GM23338 (cell line): ENCODE results near the gene OR1A1. TPM values are rescaled to one million over a fixed set of nuclear protein-coding genes. Genes with fewer than 3 reads are reported as not detected.

Source experiments
- ATAC-seq: fragments of 200-7000 bp; cut with Tn5 transposase; 3 replicates; pipeline ENCODE4 v1.9.1; 2020
- DNase-seq: peaks from one replicate; pipeline ENCODE4 v3.0.0-alpha.2; 2015; ENCODE audit warnings: low spot score
- H2AFZ ChIP-seq: fragments of 200-600 bp; sonication (generic); 2 replicates; pipeline ENCODE4 v1.8.0; 2016; ENCODE audit warnings: antibody characterized with exemption, mild to moderate bottlenecking, moderate library complexity
- H3F3A ChIP-seq: fragments of 200-600 bp; sonication (generic); replicated peaks from 2 replicates; pipeline ENCODE4 v1.8.0; 2017; ENCODE audit warnings: antibody characterized with exemption, mixed run types, low read depth
- H3K27ac ChIP-seq: fragments of 200-600 bp; sonication (generic); 2 replicates; pipeline ENCODE4 v1.6.1; 2016; ENCODE audit warnings: low read depth
- H3K27me3 ChIP-seq: fragments of 200-600 bp; sonication (generic); 2 replicates; pipeline ENCODE4 v1.8.0; 2016; ENCODE audit warnings: mild to moderate bottlenecking, mixed run types, moderate library complexity; ENCODE audit not compliant: insufficient read depth
- H3K36me3 ChIP-seq: fragments of 200-600 bp; sonication (generic); 2 replicates; pipeline ENCODE4 v1.8.0; 2016; ENCODE audit warnings: mild to moderate bottlenecking; ENCODE audit not compliant: insufficient read depth
- H3K4me1 ChIP-seq: fragments of 200-600 bp; sonication (generic); 2 replicates; pipeline ENCODE4 v1.8.0; 2016; ENCODE audit warnings: mild to moderate bottlenecking, moderate library complexity; ENCODE audit not compliant: insufficient read depth
- H3K4me2 ChIP-seq: fragments of 200-600 bp; sonication (generic); 2 replicates; pipeline ENCODE4 v1.7.1; 2017; ENCODE audit warnings: mixed run types
- H3K4me3 ChIP-seq: fragments of 200-600 bp; sonication (generic); 2 replicates; pipeline ENCODE4 v1.6.1; 2016; ENCODE audit warnings: mixed run types
- H3K79me2 ChIP-seq: fragments of 200-600 bp; sonication (generic); replicated peaks from 2 replicates; pipeline ENCODE4 v1.8.0; 2017; ENCODE audit warnings: mild to moderate bottlenecking; ENCODE audit not compliant: insufficient read depth
- H3K9me2 ChIP-seq: fragments of 200-600 bp; sonication (generic); 2 replicates; pipeline ENCODE4 v1.8.0; 2017; ENCODE audit not compliant: insufficient read depth
- H4K20me1 ChIP-seq: fragments of 200-600 bp; sonication (generic); replicated peaks from 2 replicates; pipeline ENCODE4 v1.8.0; 2017; ENCODE audit warnings: mild to moderate bottlenecking; ENCODE audit not compliant: insufficient read depth
- H3K27ac Mint-ChIP-seq: 2 replicates; pipeline ENCODE4 v1.8.0; 2020; ENCODE audit warnings: inconsistent platforms, mild to moderate bottlenecking, moderate library complexity, mixed read lengths
- H3K27me3 Mint-ChIP-seq: 3 replicates; pipeline ENCODE4 v1.8.0; 2022; ENCODE audit warnings: low read depth, mild to moderate bottlenecking, moderate library complexity, mixed read lengths, inconsistent platforms; ENCODE audit not compliant: insufficient read depth, poor library complexity
- H3K36me3 Mint-ChIP-seq: 3 replicates; pipeline ENCODE4 v1.8.0; 2021; ENCODE audit warnings: low read depth, mild to moderate bottlenecking, inconsistent platforms, moderate library complexity, mixed read lengths
- H3K4me1 Mint-ChIP-seq: 3 replicates; pipeline ENCODE4 v1.8.0; 2020; ENCODE audit warnings: mild to moderate bottlenecking, inconsistent platforms, mixed read lengths
- H3K4me3 Mint-ChIP-seq: 3 replicates; pipeline ENCODE4 v1.8.0; 2021; ENCODE audit warnings: moderate library complexity, mild to moderate bottlenecking, inconsistent platforms, mixed read lengths
- H3K9me3 Mint-ChIP-seq: 3 replicates; pipeline ENCODE4 v1.8.0; 2020; ENCODE audit warnings: moderate library complexity, mild to moderate bottlenecking, inconsistent platforms, mixed read lengths
- CREB1 ChIP-seq: fragments of 250-450 bp; sonication (Bioruptor Pico); IDR thresholded peaks from 2 replicates; pipeline ENCODE4 v1.5.0; 2020; ENCODE audit warnings: low read depth, mild to moderate bottlenecking, moderate library complexity
- CTCF ChIP-seq, 2 experiments: fragments of 200-600 bp in 1 of 2; sonication (generic) in 1 of 2; conservative IDR thresholded peaks; 2 replicates each; pipeline versions ENCODE4 v1.5.1 to v1.6.1; 2016 to 2017; ENCODE audit warnings: antibody characterized with exemption in 2 of 2, low read depth in 2 of 2, mild to moderate bottlenecking in 2 of 2, moderate library complexity in 1 of 2
- EZH2 ChIP-seq: fragments of 200-600 bp; sonication (generic); IDR thresholded peaks from one replicate; pipeline ENCODE4 v1.8.0; 2017; ENCODE audit warnings: antibody characterized with exemption, mild to moderate bottlenecking, low read depth; ENCODE audit not compliant: unreplicated experiment
- EZH2phosphoT487 ChIP-seq: fragments of 200-600 bp; sonication (generic); IDR thresholded peaks from one replicate; pipeline ENCODE4 v1.8.1; 2018; ENCODE audit warnings: antibody characterized with exemption; ENCODE audit not compliant: unreplicated experiment
- JUNB ChIP-seq: IDR thresholded peaks from one replicate; pipeline ENCODE4 v1.6.1; 2016; ENCODE audit warnings: antibody characterized with exemption; ENCODE audit not compliant: unreplicated experiment
- POLR2AphosphoS5 ChIP-seq: IDR thresholded peaks from 2 replicates; pipeline ENCODE4 v1.6.1; 2016; ENCODE audit warnings: antibody characterized with exemption, low read depth
- REST ChIP-seq: IDR thresholded peaks from one replicate; pipeline ENCODE4 v1.6.1; 2018; ENCODE audit warnings: antibody characterized with exemption; ENCODE audit not compliant: unreplicated experiment
- STAT1 ChIP-seq: IDR thresholded peaks from one replicate; pipeline ENCODE4 v1.6.1; 2016; ENCODE audit warnings: antibody characterized with exemption; ENCODE audit not compliant: unreplicated experiment
- ZNF114 ChIP-seq: fragments of 250-450 bp; sonication (Bioruptor Pico); IDR thresholded peaks from 2 replicates; pipeline ENCODE4 v1.5.0; 2020; ENCODE audit warnings: mild to moderate bottlenecking, moderate library complexity
- ZNF331 ChIP-seq: fragments of 250-450 bp; sonication (Bioruptor Pico); IDR thresholded peaks from 2 replicates; pipeline ENCODE4 v1.5.0; 2020; ENCODE audit warnings: low read depth, mild to moderate bottlenecking, moderate library complexity
- polyA plus RNA-seq: library from polyadenylated mRNA; unstranded; fragments of >200 nt; fragmentation: Nextera tagmentation; extraction: Ambion mirVana; gene quantifications from 2 replicates; pipeline ENCODE4 v1.2.1, GENCODE V29; 2016
- total RNA-seq: library from RNA; depleted of rRNA; stranded (reverse); fragments of >200 nt; shearing (Covaris generic); gene quantifications from 2 replicates; pipeline ENCODE4 v1.2.3, GENCODE V29; 2014
- TF ChIP-seq, protein P1 (sequence below): IDR thresholded peaks from 2 replicates; pipeline ENCODE4 v1.6.1; 2016; ENCODE audit warnings: antibody characterized with exemption
- TF ChIP-seq, protein P2 (sequence below): fragments of 250-450 bp; sonication (Bioruptor Pico); IDR thresholded peaks from 2 replicates; pipeline ENCODE4 v1.5.0; 2020; ENCODE audit warnings: mild to moderate bottlenecking, moderate library complexity

The OR1A1 gene
- total and polyA plus RNA-seq, 2 experiments from 2014 or later: not detected

GRCh38 chr17:3208484-3208883 lies 1.0 kb downstream of the OR1A1 start:
- Histone ChIP-seq H3K79me2 (no peaks in the 10 kb centered on the region), H3K36me3 (no peaks in the 10 kb centered on the region), H3K4me1 (no peaks in the 10 kb centered on the region), H3K27me3 (no peaks in the 10 kb centered on the region), H3F3A (no peaks in the 10 kb centered on the region), H3K27ac (no peak overlapping the region), H2AFZ (no peak overlapping the region), H3K9me2 (peaks cover 10% of the 10 kb centered on the region), H3K4me2 (no peak overlapping the region), H4K20me1 (no peaks in the 10 kb centered on the region), H3K4me3 (no peak overlapping the region)
- Mint-ChIP-seq H3K4me3 (no peak overlapping the region), H3K9me3 (peaks cover 74% of the 10 kb centered on the region), H3K36me3 (peaks cover 7% of the 10 kb centered on the region; the same call in 2 of the 3 replicates), H3K27me3 (no peaks in the 10 kb centered on the region), H3K27ac (no peak overlapping the region), H3K4me1 (no peaks in the 10 kb centered on the region)
- no peak for TF ChIP-seq CTCF (conservative IDR thresholded peaks at IDR 0.05; ENCODE audit: low read depth in 2 of 2)
- no peak for TF ChIP-seq EZH2
- no peak for TF ChIP-seq ZNF114 (CRISPR knock-in tag)
- TF ChIP-seq CREB1: no peak
- TF ChIP-seq ZNF331 (CRISPR knock-in tag): no peak
- TF ChIP-seq REST: no peak
- TF ChIP-seq JUNB: no peak
- no peak for TF ChIP-seq EZH2phosphoT487
- TF ChIP-seq STAT1: no peak
- TF ChIP-seq, protein P1, sequence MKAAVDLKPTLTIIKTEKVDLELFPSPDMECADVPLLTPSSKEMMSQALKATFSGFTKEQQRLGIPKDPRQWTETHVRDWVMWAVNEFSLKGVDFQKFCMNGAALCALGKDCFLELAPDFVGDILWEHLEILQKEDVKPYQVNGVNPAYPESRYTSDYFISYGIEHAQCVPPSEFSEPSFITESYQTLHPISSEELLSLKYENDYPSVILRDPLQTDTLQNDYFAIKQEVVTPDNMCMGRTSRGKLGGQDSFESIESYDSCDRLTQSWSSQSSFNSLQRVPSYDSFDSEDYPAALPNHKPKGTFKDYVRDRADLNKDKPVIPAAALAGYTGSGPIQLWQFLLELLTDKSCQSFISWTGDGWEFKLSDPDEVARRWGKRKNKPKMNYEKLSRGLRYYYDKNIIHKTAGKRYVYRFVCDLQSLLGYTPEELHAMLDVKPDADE: no peak
- TF ChIP-seq POLR2AphosphoS5: no peak
- TF ChIP-seq, protein P2, sequence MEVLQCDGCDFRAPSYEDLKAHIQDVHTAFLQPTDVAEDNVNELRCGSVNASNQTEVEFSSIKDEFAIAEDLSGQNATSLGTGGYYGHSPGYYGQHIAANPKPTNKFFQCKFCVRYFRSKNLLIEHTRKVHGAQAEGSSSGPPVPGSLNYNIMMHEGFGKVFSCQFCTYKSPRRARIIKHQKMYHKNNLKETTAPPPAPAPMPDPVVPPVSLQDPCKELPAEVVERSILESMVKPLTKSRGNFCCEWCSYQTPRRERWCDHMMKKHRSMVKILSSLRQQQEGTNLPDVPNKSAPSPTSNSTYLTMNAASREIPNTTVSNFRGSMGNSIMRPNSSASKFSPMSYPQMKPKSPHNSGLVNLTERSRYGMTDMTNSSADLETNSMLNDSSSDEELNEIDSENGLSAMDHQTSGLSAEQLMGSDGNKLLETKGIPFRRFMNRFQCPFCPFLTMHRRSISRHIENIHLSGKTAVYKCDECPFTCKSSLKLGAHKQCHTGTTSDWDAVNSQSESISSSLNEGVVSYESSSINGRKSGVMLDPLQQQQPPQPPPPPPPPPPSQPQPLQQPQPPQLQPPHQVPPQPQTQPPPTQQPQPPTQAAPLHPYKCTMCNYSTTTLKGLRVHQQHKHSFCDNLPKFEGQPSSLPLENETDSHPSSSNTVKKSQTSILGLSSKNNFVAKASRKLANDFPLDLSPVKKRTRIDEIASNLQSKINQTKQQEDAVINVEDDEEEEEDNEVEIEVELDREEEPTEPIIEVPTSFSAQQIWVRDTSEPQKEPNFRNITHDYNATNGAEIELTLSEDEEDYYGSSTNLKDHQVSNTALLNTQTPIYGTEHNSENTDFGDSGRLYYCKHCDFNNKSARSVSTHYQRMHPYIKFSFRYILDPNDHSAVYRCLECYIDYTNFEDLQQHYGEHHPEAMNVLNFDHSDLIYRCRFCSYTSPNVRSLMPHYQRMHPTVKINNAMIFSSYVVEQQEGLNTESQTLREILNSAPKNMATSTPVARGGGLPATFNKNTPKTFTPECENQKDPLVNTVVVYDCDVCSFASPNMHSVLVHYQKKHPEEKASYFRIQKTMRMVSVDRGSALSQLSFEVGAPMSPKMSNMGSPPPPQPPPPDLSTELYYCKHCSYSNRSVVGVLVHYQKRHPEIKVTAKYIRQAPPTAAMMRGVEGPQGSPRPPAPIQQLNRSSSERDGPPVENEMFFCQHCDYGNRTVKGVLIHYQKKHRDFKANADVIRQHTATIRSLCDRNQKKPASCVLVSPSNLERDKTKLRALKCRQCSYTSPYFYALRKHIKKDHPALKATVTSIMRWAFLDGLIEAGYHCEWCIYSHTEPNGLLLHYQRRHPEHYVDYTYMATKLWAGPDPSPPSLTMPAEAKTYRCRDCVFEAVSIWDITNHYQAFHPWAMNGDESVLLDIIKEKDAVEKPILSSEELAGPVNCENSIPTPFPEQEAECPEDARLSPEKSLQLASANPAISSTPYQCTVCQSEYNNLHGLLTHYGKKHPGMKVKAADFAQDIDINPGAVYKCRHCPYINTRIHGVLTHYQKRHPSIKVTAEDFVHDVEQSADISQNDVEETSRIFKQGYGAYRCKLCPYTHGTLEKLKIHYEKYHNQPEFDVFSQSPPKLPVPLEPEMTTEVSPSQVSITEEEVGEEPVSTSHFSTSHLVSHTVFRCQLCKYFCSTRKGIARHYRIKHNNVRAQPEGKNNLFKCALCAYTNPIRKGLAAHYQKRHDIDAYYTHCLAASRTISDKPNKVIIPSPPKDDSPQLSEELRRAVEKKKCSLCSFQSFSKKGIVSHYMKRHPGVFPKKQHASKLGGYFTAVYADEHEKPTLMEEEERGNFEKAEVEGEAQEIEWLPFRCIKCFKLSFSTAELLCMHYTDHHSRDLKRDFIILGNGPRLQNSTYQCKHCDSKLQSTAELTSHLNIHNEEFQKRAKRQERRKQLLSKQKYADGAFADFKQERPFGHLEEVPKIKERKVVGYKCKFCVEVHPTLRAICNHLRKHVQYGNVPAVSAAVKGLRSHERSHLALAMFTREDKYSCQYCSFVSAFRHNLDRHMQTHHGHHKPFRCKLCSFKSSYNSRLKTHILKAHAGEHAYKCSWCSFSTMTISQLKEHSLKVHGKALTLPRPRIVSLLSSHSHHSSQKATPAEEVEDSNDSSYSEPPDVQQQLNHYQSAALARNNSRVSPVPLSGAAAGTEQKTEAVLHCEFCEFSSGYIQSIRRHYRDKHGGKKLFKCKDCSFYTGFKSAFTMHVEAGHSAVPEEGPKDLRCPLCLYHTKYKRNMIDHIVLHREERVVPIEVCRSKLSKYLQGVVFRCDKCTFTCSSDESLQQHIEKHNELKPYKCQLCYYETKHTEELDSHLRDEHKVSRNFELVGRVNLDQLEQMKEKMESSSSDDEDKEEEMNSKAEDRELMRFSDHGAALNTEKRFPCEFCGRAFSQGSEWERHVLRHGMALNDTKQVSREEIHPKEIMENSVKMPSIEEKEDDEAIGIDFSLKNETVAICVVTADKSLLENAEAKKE: no peak
- ATAC-seq: no peak
- DNase-seq: no peak
